T-helper 1 cell treated with Interleukin-12 subunit alpha and Interleukin-12 subunit beta and Interleukin-4 antibody, amounts not matched to agents 30 ng/mL and 1 ng/mL, for 36 hours (primary cell): ENCODE data around the gene FTCDNL1. TPM values are rescaled to one million over a fixed set of nuclear protein-coding genes. Genes with fewer than 3 reads are reported as not detected.

ENCODE experiments used
- intact Hi-C: fragments of 100-400 bp; cut with micrococcal nuclease; formaldehyde crosslinking; loops from one replicate; pipeline ENCODE4 v1.15.1; 2024
- total RNA-seq: library from RNA; stranded (reverse); gene quantifications from 2 replicates; pipeline ENCODE4 v1.2.3, GENCODE V29; 2022

FTCDNL1 gene
- total RNA-seq, 1 donor from 2014 or later = 1.0 TPM

- intact Hi-C loops = loop anchor here (5.0 kb wide), 2 partner anchors 119 to 146 kb away; no protein-coding TSS in a partner anchor
Observed at GRCh38 chr2:199743415-199744120, 107.4 kb downstream of the FTCDNL1 start.

GRCh38 chr2:199742884-199743283, 108.1 kb downstream of the FTCDNL1 start:
- intact Hi-C loops = loop anchor here (5.0 kb wide), 2 partner anchors 119 to 146 kb away; no protein-coding TSS in a partner anchor

- intact Hi-C loops = loop anchor here (1.0 to 5.0 kb wide), 3 partner anchors 122 to 200 kb away; no protein-coding TSS in a partner anchor
Observed at GRCh38 chr2:199740111-199740428, 110.9 kb downstream of the FTCDNL1 start.

- intact Hi-C loops = loop anchor here (1.0 to 10.0 kb wide), 6 partner anchors 35 to 1425 kb away; no protein-coding TSS in a partner anchor
Observed at GRCh38 chr2:199739413-199740110, 111.4 kb downstream of the FTCDNL1 start.

GRCh38 chr2:199738727-199739412, 112.1 kb downstream of the FTCDNL1 start:
- intact Hi-C loops = loop anchor here (1.0 to 10.0 kb wide), 3 partner anchors 35 to 1425 kb away; no protein-coding TSS in a partner anchor

GRCh38 chr2:199734651-199735050, 116.3 kb downstream of the FTCDNL1 start:
- intact Hi-C loops = loop anchor here (10.0 kb wide), 1 partner anchor 250 kb away; no protein-coding TSS in a partner anchor

- intact Hi-C loops = loop anchor here (10.0 kb wide), 1 partner anchor 249 kb away; no protein-coding TSS in a partner anchor
Observed at GRCh38 chr2:199734011-199734410, 117.0 kb downstream of the FTCDNL1 start.

- intact Hi-C loops = no loop called here
Observed at GRCh38 chr2:199727801-199728200, 123.2 kb downstream of the FTCDNL1 start.

- intact Hi-C loops = no loop called here
Observed at GRCh38 chr2:199727306-199727705, 123.7 kb downstream of the FTCDNL1 start.

GRCh38 chr2:199718074-199718473, 132.9 kb downstream of the FTCDNL1 start:
- intact Hi-C loops = no loop called here

GRCh38 chr2:199717587-199717907, 133.4 kb downstream of the FTCDNL1 start:
- intact Hi-C loops = no loop called here

- intact Hi-C loops = no loop called here
Observed at GRCh38 chr2:199716807-199717586, 134.0 kb downstream of the FTCDNL1 start.

- intact Hi-C loops = no loop called here
Observed at GRCh38 chr2:199713746-199714145, 137.2 kb downstream of the FTCDNL1 start.

- intact Hi-C loops = no loop called here
Observed at GRCh38 chr2:199710551-199710950, 140.4 kb downstream of the FTCDNL1 start.

Other genes with a start within 250 kb of the FTCDNL1 start
- gene C2orf69, start 60.1 kb upstream of the FTCDNL1 start, total RNA-seq = 15.9 and 16.4 TPM in 2 replicates
- gene TYW5, start 104.3 kb upstream of the FTCDNL1 start, total RNA-seq = 11.6 and 13.4 TPM in 2 replicates
- gene MAIP1, start 104.4 kb upstream of the FTCDNL1 start, total RNA-seq = 19.6 and 21.3 TPM in 2 replicates